Tracheal epithelial cell (primary cell): Measurements from ENCODE around the gene ADORA2A. TPM values are rescaled to one million over a fixed set of nuclear protein-coding genes. Genes with fewer than 3 reads are reported as not detected.

Experiments
- total RNA-seq: library from RNA; depleted of rRNA; stranded (reverse); fragments of >200 nt; gene quantifications from 2 replicates; pipeline ENCODE4 v1.2.1, GENCODE V29; 2014

Gene ADORA2A
- total RNA-seq: 0.72 and 1.1 TPM in 2 replicates

GRCh38 chr22:24427500-24428164, at the start of gene ADORA2A:
Gene ADORA2A (plus strand): TSS chr22:24427599. CDS start chr22:24433405, 5,806 bp downstream.

Other genes with a start within 250 kb of the ADORA2A start
- gene SUSD2, start 246.1 kb upstream of the ADORA2A start, total RNA-seq: 0.24 TPM in 1 of 2 replicates, not detected in the other
- not detected in 2 replicates for gene GGT5, start 182.5 kb upstream of the ADORA2A start, total RNA-seq
- gene SPECC1L, start 156.8 kb upstream of the ADORA2A start, total RNA-seq: 20.7 and 24.1 TPM in 2 replicates
- 0.24 TPM in 1 of 2 replicates, not detected in the other for gene UPB1, start 67.7 kb downstream of the ADORA2A start, total RNA-seq
- 140 and 178 TPM in 2 replicates for gene GUCD1, start 127.5 kb downstream of the ADORA2A start, total RNA-seq
- gene SNRPD3, start 128.4 kb downstream of the ADORA2A start, total RNA-seq: 153 and 174 TPM in 2 replicates
- 6.4 and 9.6 TPM in 2 replicates for gene LRRC75B, start 165.5 kb downstream of the ADORA2A start, total RNA-seq
- 5.3 and 21.4 TPM in 2 replicates for gene GGT1, start 175.6 kb downstream of the ADORA2A start, total RNA-seq